Measurements from ENCODE around the gene ZNF205.
A peak's percentile ranks its signal among the peaks of the same experiment; 100 is the strongest.
"Not testable (repeated sequence)": the region's sequence is repeated elsewhere in the genome, so short reads cannot be mapped to it uniquely, and the experiment has no call there.

ZNF205 gene

GRCh38 chr16:3150346-3151218, 38.2 kb downstream of the ZNF205 start:
- peak; percentile 93 for DNase-seq

- DNase-seq, result no peak
Observed at GRCh38 chr16:3152027-3152276, 39.6 kb downstream of the ZNF205 start.

- peak; percentile 85 for DNase-seq
Observed at GRCh38 chr16:3152277-3152990, 40.0 kb downstream of the ZNF205 start.

GRCh38 chr16:3152991-3153368, 40.6 kb downstream of the ZNF205 start:
- DNase-seq, result no peak

GRCh38 chr16:3155181-3155580, 42.8 kb downstream of the ZNF205 start:
- DNase-seq, result no peak

GRCh38 chr16:3155972-3156371, 43.6 kb downstream of the ZNF205 start:
- no peak for DNase-seq

GRCh38 chr16:3157229-3158025, 45.0 kb downstream of the ZNF205 start:
- peak; percentile 59 for DNase-seq

GRCh38 chr16:3158026-3158509, 45.7 kb downstream of the ZNF205 start:
- DNase-seq, result no peak

- DNase-seq, result no peak
Observed at GRCh38 chr16:3158510-3159314, 46.3 kb downstream of the ZNF205 start.

- no peak for DNase-seq
Observed at GRCh38 chr16:3161235-3162018, 49.0 kb downstream of the ZNF205 start.

GRCh38 chr16:3164121-3164991, 52.0 kb downstream of the ZNF205 start:
- DNase-seq, result no peak

- DNase-seq, result no peak
Observed at GRCh38 chr16:3165111-3165822, 52.9 kb downstream of the ZNF205 start.

- DNase-seq, result no peak
Observed at GRCh38 chr16:3166505-3166886, 54.1 kb downstream of the ZNF205 start.

- DNase-seq, result not testable (repeated sequence)
Observed at GRCh38 chr16:3168729-3169128, 56.3 kb downstream of the ZNF205 start.
